Measurements from ENCODE around the gene RNASEH2C. TPM values are rescaled to one million over a fixed set of nuclear protein-coding genes. Genes with fewer than 3 reads are reported as not detected.

The RNASEH2C gene
- total and polyA plus RNA-seq, 2 of the 4 experiments (the other 2 are of a cell fraction), result 34.8 to 40.0 TPM

DNA sequence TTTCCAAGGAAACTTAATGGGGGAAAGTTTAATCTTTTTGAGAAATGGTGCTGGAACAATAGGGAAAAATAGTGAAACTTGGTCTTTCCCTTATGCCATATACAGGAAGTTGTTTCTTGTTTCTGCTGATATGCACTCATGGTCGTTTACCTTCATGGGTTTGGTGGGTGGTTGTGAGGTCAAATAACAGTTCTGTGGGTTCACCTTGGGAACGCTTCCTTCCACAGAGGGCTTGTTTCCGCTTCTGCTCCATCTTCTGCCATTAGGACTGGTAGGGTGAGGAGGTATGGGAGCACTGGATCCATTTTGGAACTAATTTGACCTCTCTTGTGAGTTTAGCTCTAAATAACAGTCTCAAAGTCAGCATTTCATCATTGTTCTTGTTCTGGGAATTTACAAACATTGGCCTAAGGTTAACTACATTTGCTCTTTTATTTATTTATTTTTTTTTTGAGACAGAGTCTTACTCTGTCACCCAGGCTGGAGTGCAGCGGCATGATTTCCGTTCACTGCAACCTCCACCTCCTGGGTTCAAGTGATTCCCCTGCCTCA lies 40.3 kb downstream of the RNASEH2C start:
- no peaks in the 10 kb centered on the region for H3K4me1 ChIP-seq (ENCODE audit: control insufficient read depth, insufficient read depth, low read length)
- no peak overlapping the region for H3K56ac ChIP-seq (ENCODE audit: extremely low read depth, insufficient read depth, low read length)
- H2BK120ac ChIP-seq (ENCODE audit: low read depth, low read length), result no peak overlapping the region
- intact Hi-C loops (cut with micrococcal nuclease) (no loop called here), in situ Hi-C loops (cut with MboI; ENCODE audit: low sequenced_read_pairs) (no loop called here), dilution Hi-C loops (cut with HindIII; ENCODE audit: low sequenced_read_pairs, unreplicated experiment) (no loop called here)
- no CpG with 5 or more reads among the region's 5 CpGs for WGBS, 2 experiments (ENCODE audit: extremely low coverage in 2 of 2, insufficient read length in 1 of 2)
- H4K91ac ChIP-seq (ENCODE audit: insufficient read depth, low read depth, low read length), result no peak overlapping the region
- no peak overlapping the region for H3K4me3 ChIP-seq (ENCODE audit: insufficient read depth, low read depth, low read length)
- no peaks in the 10 kb centered on the region for H4K20me1 ChIP-seq (ENCODE audit: insufficient read depth, low read length)
- H4K5ac ChIP-seq (ENCODE audit: low read depth, low read length), result no peak overlapping the region
- H3K14ac ChIP-seq (replicated peaks; ENCODE audit: low read depth, low read length), result no peak overlapping the region
- no peak overlapping the region for H4K8ac ChIP-seq (ENCODE audit: low read depth in 2 of 2, low read length in 2 of 2)
- no peak overlapping the region for H2AK5ac ChIP-seq (ENCODE audit: low read depth, low read length)
- no peak for DNase-seq
- no peak overlapping the region for H3K18ac ChIP-seq (ENCODE audit: low read depth, low read length)
- H3K36me3 ChIP-seq (ENCODE audit: control insufficient read depth, insufficient read depth, low read length), result no peaks in the 10 kb centered on the region
- CTCF ChIA-PET, result no interaction called here
- H2BK5ac ChIP-seq (ENCODE audit: low read depth, low read length, poor library complexity, severe bottlenecking), result no peak overlapping the region
- no peaks in the 10 kb centered on the region for H3K9me3 ChIP-seq (ENCODE audit: control insufficient read depth, insufficient read depth, low read length)
- no peak overlapping the region for H3K23ac ChIP-seq (ENCODE audit: low read depth, low read length)
- H2BK15ac ChIP-seq (ENCODE audit: low read depth, low read length), result no peak overlapping the region
- no peaks in the 10 kb centered on the region for H3K79me1 ChIP-seq (ENCODE audit: low read depth in 1 of 2, low read length in 2 of 2)
- H3K27me3 ChIP-seq (ENCODE audit: control insufficient read depth, insufficient read depth, low read length), result peaks cover 14% of the 10 kb centered on the region
- no peaks in the 10 kb centered on the region for H3K9me1 ChIP-seq (ENCODE audit: insufficient read depth, low read length)
- H2AK9ac ChIP-seq (replicated peaks; ENCODE audit: low read depth, low read length, poor library complexity), result no peak overlapping the region
- no peak overlapping the region for H3K4me2 ChIP-seq (ENCODE audit: low read depth, low read length)
- POLR2A ChIA-PET (ENCODE audit: unreplicated experiment), result interaction anchor here (0.6 kb wide), 1 partner anchor 10 kb away, joined by 3 read pairs; no protein-coding TSS in a partner anchor
- H2AFZ ChIP-seq (replicated peaks; ENCODE audit: low read length, poor library complexity), result no peak overlapping the region
- H2BK20ac ChIP-seq (ENCODE audit: low read depth, low read length), result no peak overlapping the region
- BruUV-seq (replicated peaks), result no TSS peak
- no peak overlapping the region for H3K27ac ChIP-seq (ENCODE audit: insufficient read depth, low read length)
- TF ChIP-seq CEBPB (IDR thresholded peaks at IDR 0.05; ENCODE audit: low read depth, low read length), result no peak
- TF ChIP-seq MAFK (IDR thresholded peaks at IDR 0.05; ENCODE audit: low read depth, low read length), result no peak
- no peak for TF ChIP-seq CTCF (conservative IDR thresholded peaks at IDR 0.05; ENCODE audit: low read depth, low read length)
- TF ChIP-seq RFX5 (IDR thresholded peaks at IDR 0.05; ENCODE audit: low read depth, low read length), result no peak
- no peak for TF ChIP-seq MXI1 (IDR thresholded peaks at IDR 0.05; ENCODE audit: borderline replicate concordance, low read depth, low read length)
- TF ChIP-seq, protein P1, sequence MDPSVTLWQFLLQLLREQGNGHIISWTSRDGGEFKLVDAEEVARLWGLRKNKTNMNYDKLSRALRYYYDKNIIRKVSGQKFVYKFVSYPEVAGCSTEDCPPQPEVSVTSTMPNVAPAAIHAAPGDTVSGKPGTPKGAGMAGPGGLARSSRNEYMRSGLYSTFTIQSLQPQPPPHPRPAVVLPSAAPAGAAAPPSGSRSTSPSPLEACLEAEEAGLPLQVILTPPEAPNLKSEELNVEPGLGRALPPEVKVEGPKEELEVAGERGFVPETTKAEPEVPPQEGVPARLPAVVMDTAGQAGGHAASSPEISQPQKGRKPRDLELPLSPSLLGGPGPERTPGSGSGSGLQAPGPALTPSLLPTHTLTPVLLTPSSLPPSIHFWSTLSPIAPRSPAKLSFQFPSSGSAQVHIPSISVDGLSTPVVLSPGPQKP (IDR thresholded peaks at IDR 0.05; ENCODE audit: borderline replicate concordance, low read depth, low read length), result no peak
- TF ChIP-seq RAD21 (IDR thresholded peaks at IDR 0.05; ENCODE audit: low read length), result no peak
- no peak for TF ChIP-seq MAZ (IDR thresholded peaks at IDR 0.05; ENCODE audit: borderline replicate concordance, low read depth, low read length)
- TF ChIP-seq USF2 (IDR thresholded peaks at IDR 0.05; ENCODE audit: low read depth, low read length), result no peak
- TF ChIP-seq SMC3 (IDR thresholded peaks at IDR 0.05; ENCODE audit: low read depth, low read length), result no peak
- no peak for TF ChIP-seq CHD1 (IDR thresholded peaks at IDR 0.05; ENCODE audit: low read depth, low read length)
- TF ChIP-seq BHLHE40 (IDR thresholded peaks at IDR 0.05; ENCODE audit: low read depth, low read length), result no peak
- TF ChIP-seq RCOR1 (IDR thresholded peaks at IDR 0.05; ENCODE audit: insufficient replicate concordance, low read length), result no peak
- TF ChIP-seq POLR2A (IDR thresholded peaks at IDR 0.05; ENCODE audit: low read depth, low read length), result no peak
- TF ChIP-seq NFE2L2 (IDR thresholded peaks at IDR 0.05; ENCODE audit: low read depth, low read length), result no peak
- TF ChIP-seq FOS (IDR thresholded peaks at IDR 0.05; ENCODE audit: low read depth, low read length), result no peak
- no peak for ATAC-seq (ENCODE audit: low read depth)
- H3K9ac ChIP-seq (ENCODE audit: low read depth, low read length), result no peak overlapping the region
- no peak overlapping the region for H3K4ac ChIP-seq (ENCODE audit: low read depth, low read length)

Data from IMR-90 (cell line).